K562 (cell line): ENCODE measurements around the gene NPR2. TPM values are rescaled to one million over a fixed set of nuclear protein-coding genes. Genes with fewer than 3 reads are reported as not detected.

Experiments used
- CBFB ChIP-seq: sonication (generic); formaldehyde crosslinking; IDR thresholded peaks from 2 replicates; pipeline ENCODE4 v1.4.0; 2020; ENCODE audit warnings: mild to moderate bottlenecking, missing genetic modification reagents
- EWSR1 ChIP-seq: fragments of 450-650 bp; IDR thresholded peaks from 2 replicates; pipeline ENCODE4 v1.6.1; 2018; ENCODE audit warnings: borderline replicate concordance, mild to moderate bottlenecking, low read depth, moderate library complexity; ENCODE audit not compliant: partially characterized antibody
- MLLT1 ChIP-seq, 2 experiments: fragments of 450-650 bp; IDR thresholded peaks; 2 replicates each; pipeline ENCODE4 v1.6.1; 2016
- ZNF398 ChIP-seq: fragments of 250-450 bp; sonication (Bioruptor Pico); IDR thresholded peaks from 2 replicates; pipeline ENCODE4 v1.8.0; 2021; ENCODE audit warnings: moderate library complexity, mild to moderate bottlenecking, inconsistent platforms
- ZNF592 ChIP-seq: fragments of 450-650 bp; IDR thresholded peaks from 2 replicates; pipeline ENCODE4 v1.6.1; 2017; ENCODE audit warnings: antibody characterized with exemption, mild to moderate bottlenecking
- polyA plus RNA-seq, 8 experiments: library from polyadenylated mRNA; depleted of rRNA in 4 of 8; stranded (reverse) in 5 of 8; unstranded in 3 of 8; fragments of >200 nt; fragmentation: Nextera tagmentation in 2 of 8; fragmentation: Illumina TruSeq in 1 of 8; extraction: Ambion mirVana in 2 of 8; extraction: Trizol in 1 of 8; gene quantifications; 2 replicates each; pipeline versions ENCODE4 v1.2.1 to v1.2.3, GENCODE V29; 2011 to 2014; ENCODE audit warnings: inconsistent platforms in 1 of 8, missing spikeins in 1 of 8
- total RNA-seq, 7 experiments: library from RNA; depleted of rRNA in 6 of 7; stranded (reverse); fragments of >200 nt in 6 of 7; fragmentation: Illumina TruSeq in 2 of 7; extraction: Trizol in 2 of 7; gene quantifications; 2 replicates each; pipeline versions ENCODE4 v1.2.1 to v1.2.3, GENCODE V29; 2011 to 2021; ENCODE audit warnings: low replicate concordance in 1 of 7
- TF ChIP-seq, protein P1 (sequence below), 2 experiments: fragments of 450-650 bp in 1 of 2; sonication (generic) in 1 of 2; formaldehyde crosslinking in 1 of 2; IDR thresholded peaks; 2 replicates each; pipeline versions ENCODE4 v1.7.1 to v1.9.0; 2016 to 2022; ENCODE audit warnings: inconsistent platforms in 1 of 2, mild to moderate bottlenecking in 1 of 2, missing genetic modification reagents in 1 of 2

Gene NPR2
- total and polyA plus RNA-seq, 9 of the 15 experiments (the other 6 are each of a cell fraction or from before 2014, with no cell fraction given): 2.4 to 12.9 (median 6.0) TPM

DNA sequence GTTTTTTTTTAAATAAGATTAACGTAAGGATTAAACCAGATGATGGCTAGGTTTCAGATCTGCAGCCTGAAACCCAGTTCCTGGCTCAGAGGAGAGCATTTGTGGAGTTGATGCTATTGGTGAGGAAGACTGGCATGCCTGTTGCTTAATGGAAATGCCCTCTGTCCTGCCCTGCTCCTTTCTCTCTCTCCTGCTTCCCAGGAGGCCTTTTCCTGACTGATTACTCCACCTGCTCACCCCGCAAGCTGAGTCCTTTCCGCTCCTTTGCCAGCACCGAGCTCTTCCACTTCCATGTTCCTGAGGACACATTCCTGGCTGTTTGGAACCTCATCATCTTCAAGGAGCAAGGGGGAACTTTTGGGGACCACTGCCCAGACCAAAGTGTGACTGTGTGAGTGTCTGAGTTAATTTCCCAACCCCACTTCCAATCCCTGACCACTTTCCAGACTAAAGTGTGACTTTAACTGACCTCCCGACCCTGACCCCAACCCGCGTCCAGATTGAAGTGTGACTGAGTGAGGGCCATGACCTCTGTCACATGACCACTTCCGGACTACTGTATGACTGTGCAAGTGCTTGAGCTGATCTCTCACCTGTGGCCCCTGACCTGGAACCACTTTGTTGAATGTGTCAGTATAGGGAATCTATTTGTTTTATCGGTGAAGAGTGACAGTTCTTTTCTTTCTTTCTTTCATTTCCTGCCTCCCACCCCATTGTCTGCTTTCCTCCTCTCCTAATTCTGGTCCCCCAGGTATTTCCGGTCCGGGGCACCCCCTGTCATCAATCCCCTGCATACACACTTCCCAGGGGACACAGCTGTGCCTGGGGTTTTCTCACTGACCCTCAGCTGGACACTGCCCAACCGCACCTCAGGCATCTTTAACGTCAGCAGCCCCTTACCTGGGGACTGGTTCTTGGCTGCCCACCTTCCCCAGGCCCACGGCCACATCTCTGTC lies 43.1 kb downstream of the NPR2 start (continued):
- TF ChIP-seq, protein P1, sequence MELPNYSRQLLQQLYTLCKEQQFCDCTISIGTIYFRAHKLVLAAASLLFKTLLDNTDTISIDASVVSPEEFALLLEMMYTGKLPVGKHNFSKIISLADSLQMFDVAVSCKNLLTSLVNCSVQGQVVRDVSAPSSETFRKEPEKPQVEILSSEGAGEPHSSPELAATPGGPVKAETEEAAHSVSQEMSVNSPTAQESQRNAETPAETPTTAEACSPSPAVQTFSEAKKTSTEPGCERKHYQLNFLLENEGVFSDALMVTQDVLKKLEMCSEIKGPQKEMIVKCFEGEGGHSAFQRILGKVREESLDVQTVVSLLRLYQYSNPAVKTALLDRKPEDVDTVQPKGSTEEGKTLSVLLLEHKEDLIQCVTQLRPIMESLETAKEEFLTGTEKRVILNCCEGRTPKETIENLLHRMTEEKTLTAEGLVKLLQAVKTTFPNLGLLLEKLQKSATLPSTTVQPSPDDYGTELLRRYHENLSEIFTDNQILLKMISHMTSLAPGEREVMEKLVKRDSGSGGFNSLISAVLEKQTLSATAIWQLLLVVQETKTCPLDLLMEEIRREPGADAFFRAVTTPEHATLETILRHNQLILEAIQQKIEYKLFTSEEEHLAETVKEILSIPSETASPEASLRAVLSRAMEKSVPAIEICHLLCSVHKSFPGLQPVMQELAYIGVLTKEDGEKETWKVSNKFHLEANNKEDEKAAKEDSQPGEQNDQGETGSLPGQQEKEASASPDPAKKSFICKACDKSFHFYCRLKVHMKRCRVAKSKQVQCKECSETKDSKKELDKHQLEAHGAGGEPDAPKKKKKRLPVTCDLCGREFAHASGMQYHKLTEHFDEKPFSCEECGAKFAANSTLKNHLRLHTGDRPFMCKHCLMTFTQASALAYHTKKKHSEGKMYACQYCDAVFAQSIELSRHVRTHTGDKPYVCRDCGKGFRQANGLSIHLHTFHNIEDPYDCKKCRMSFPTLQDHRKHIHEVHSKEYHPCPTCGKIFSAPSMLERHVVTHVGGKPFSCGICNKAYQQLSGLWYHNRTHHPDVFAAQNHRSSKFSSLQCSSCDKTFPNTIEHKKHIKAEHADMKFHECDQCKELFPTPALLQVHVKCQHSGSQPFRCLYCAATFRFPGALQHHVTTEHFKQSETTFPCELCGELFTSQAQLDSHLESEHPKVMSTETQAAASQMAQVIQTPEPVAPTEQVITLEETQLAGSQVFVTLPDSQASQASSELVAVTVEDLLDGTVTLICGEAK (IDR thresholded peaks at IDR 0.05): peak; percentile 46; the same call in 1 of the 2 replicates
- TF ChIP-seq, protein P1 (CRISPR knock-in tag; IDR thresholded peaks at IDR 0.05): no peak
- TF ChIP-seq CBFB (CRISPR knock-in tag) (no peak), ZNF398 (CRISPR knock-in tag) (no peak), ZNF592 (no peak), EWSR1 (no peak), MLLT1 (IDR thresholded peaks at IDR 0.05) (no peak)
